NCI-H226 (cell line): Measurements from ENCODE around the gene SMIM21.

Source experiments
- DNase-seq: peaks from one replicate; pipeline ENCODE4 v3.0.0-alpha.2; 2015

SMIM21 gene

DNA sequence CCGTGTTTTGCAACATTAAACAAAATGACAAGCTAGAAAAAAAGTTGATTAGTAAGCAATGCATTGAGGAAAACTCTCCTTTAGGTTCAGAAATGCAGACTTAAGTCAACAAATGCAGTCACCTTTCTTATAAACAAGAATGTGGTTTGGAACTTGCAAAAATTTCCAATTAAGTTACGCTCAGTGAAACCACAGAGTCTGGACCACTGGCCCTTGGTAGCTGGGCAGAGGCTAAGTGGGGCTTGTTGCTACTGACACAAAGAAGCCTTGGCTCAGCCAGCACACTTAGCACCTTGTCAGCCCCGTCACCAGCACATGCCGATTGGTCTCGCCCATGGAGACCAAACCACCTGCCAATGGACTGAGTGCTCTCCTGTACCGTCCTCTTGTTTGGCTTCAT, 53.0 kb downstream of the SMIM21 start:
- no peak for DNase-seq

DNA sequence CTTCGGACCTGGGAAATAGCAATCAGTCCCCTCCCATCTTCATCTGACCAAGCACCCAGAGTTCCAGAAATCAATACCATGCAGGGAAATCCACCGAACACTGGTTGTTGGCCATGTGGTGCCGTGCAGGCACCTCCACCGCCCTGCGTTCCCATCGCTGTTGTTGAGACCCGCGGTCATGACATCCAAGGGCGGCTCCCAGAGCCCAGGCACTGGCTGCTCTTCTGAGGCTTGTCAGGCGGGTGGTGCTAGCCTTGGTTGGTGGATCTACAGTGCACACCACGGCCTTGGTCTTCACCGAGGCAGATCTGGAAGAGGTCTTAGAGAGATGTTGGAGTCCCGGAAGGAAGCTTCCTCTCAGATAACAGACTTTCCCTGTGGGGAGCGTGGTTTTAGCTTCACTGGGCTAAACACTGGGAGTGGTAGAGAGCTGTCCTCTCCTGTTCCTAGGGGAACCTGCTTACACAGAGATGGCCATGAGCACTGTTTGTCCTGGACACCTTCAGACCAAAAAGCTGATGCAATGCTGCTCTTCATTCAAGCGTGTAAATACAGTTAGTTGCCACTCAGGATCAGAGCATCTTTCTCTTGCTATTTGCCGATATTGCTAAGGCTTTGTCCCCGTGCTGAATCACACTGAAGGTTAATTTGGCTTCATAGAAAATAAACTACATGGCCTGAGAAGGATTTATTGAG, 58.3 kb downstream of the SMIM21 start:
- no peak for DNase-seq

DNA sequence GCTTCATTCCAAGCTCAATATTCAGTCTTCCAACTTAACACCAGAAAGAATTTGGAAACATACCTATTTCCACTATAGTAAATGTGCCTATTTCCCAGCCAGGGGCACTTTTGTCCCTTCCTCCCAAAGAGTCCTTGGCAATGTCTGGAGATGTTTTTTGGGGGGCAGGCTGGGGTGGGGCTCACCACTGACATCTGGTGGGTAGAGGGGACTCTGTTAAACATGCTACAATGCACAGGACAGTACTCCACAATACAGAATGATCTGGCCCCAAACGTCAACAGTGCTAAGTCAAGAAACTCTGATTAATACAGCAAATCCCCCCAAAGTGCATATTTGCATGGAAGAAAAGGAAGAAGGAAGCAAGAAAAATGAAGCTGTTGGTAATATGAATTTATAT, 61.7 kb downstream of the SMIM21 start:
- DNase-seq, result no peak

DNA sequence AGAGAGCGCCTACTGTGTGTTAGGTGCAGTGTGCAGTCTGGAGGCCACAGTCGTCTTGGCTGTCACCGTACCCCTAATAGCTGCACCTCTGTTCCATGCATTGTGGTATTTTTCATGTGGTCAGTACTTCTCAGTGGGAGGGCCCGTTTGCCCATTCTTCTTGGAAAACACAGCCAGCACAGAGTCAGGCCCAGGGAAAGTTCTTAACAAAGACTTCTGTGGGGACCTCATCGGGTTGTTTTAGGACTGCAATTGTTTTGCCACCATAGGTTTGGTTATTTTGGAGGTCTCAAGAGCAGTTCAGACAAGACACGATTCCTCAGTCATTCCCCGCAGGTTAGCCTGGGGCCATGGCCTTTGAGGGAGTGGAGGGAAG, 62.3 kb downstream of the SMIM21 start:
- DNase-seq, result no peak

DNA sequence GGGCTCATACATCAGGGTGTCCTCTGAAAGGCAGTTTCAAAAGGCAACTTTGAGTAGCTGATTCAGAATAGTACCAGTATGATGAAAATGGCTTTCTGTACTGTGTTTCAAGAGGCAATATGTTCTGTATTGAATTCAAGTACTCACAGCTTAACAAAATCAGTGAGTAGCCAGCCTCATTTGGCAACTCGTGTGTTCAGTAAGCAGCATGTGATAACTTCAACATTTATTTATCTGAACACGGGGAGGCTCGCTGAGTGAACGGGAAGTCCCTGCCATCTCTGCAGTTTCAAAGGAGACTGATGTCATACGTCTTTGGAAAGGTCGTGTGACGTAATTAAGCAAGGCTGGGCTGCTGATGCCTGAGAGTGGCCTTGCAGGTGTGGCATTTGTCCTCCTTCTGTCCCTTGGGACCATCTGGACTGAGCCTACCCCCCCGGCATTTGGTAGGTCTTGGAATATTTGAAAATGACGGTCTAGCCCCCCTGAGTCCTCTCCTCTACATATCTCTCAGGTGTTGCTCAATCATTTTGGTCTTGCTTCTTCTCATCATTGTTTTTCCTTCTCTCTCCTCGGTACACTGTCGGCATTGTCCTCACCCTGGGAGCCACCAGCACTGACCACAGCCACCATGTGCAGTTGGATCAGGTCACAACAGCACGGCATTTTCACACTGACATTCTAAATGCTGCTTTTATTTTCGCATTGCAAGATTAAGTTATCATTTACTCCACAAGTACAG, 62.8 kb downstream of the SMIM21 start:
- DNase-seq, result no peak

DNA sequence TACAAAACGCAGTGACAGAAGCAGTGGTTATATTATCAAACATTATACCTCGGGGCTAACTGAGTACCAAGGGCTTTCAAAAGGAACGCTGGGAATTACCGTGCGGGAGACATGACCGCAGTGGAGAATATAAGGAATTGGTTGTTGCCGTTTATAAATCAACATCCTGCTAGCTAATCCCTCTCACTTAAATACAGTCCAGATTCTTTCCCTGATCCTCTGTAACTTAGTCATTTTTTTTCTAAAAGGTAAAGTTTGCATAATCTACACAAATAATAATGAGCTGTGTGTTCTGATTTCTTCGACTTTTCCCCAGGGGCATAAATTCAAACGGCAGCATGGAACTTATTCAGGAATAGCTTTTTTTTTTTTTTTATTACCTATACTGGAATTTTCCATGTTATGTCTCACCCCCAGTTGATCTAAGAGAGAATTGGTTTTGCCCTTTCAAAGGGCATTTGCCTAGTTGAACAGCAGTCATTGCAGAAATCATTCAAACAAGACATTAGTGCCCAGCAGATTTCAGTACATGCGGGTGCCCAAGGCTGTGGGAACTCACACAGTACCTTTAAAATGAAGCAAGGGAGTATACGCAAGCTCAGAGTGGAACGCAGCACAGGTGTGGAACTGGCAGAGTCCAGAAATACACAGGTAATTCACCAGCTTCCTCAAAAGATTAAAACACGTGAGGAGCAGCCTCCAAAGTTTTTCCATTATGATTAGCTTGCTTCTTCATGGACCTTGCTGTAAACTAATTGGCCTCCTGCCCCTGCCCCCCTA, 63.9 kb downstream of the SMIM21 start:
- no peak for DNase-seq

DNA sequence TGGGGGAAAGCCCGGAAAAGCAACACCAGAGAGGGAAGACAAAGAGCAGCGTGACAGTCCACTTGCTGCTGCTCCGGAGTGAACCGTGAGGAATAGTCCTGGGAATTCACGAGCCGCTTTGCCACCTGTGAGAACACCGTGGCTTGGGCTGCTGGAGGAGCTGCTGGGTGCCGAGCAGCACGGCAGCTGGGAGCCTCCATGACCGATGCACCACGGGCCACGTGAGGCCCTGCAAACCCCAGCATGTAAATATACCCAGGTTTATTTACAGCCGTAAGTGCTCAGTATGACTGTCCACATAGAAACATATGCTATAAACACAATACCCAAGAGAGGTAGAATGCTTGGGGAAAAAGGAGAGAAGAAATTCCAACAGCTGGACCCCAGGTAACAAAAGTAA, 65.1 kb downstream of the SMIM21 start:
- no peak for DNase-seq

DNA sequence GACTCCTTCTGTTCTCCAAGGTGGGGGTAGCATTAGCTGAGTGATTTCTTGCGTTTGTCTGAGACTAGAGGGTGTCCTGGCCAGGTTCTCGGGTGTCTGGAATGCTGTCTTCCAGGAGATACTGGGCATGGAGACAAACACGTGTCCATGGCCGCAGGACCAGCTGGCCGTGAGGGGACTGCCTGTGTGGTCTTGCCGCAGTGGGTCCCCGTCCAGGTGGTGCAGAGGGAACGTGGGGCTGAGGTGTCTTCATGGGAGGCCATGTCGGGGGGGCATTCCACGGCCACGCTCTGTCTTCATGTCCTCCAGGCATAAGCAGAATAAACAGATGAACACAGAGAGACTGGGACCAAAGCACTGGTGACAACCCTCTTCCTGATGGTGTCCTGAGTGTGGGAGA, 66.6 kb downstream of the SMIM21 start:
- DNase-seq, result no peak

DNA sequence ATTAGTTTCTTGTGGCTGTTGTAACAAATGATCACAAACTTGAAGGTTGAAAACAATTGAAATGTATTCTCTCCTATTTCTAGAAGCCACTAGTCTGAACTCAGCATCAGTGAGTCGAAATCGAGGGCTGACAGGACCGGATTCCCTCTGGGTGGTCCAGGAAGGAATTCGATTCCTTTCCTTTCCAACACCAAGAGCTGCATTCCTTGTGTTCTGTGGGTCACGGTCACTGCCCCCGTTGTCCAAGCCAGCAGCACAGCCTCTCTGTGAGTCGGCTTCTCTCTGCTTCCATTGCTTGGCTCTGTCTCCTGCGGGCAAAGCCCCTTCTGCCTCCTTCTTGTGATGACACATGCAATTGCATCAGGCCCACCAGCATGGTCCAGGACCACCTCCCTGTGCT, 67.3 kb downstream of the SMIM21 start:
- no peak for DNase-seq
